ENCODE results near the gene CLCN6.

GRCh38 chr1:11825131-11825530 is 19.1 kb downstream of the CLCN6 start:
- TF ChIP-seq POLR2AphosphoS5 (IDR thresholded peaks at IDR 0.05; ENCODE audit: low read depth, low read length) (no peak), POLR2A (IDR thresholded peaks at IDR 0.05; ENCODE audit: low read depth, low read length) (no peak), TAF1 (IDR thresholded peaks at IDR 0.05; ENCODE audit: borderline replicate concordance, low read depth, low read length) (no peak)

Data from GM12892 (cell line).